Pancreas (tissue), 10 donors: ENCODE data around the gene UNC5CL. TPM values are rescaled to one million over a fixed set of nuclear protein-coding genes. Genes with fewer than 3 reads are reported as not detected.
"Not testable (repeated sequence)": the region's sequence is repeated elsewhere in the genome, so short reads cannot be mapped to it uniquely, and the experiment has no call there.

Experiments
- ATAC-seq, 4 donors: fragments of 200-7000 bp; cut with Tn5 transposase; one replicate each; pipeline versions ENCODE4 v1.8.0 to v1.9.1; 2020; ENCODE audit warnings: mild to moderate bottlenecking in 4 of 4, moderate library complexity in 4 of 4
- DNase-seq, 6 donors: peaks; one replicate each; pipeline ENCODE4 v3.0.0-alpha.2; 2020
- FAIRE-seq: peaks from 2 replicates; lab custom pipeline; 2012; peaks lifted over from hg19 to GRCh38; lab: Jason Lieb, UNC
- H3K27ac ChIP-seq, 4 donors: fragments of 200-600 bp; sonication (generic); 1 replicate in 3 of 4; 2 replicates in 1 of 4; pipeline versions ENCODE4 v1.5.0 to v1.8.0; 2020
- H3K27me3 ChIP-seq, 4 donors: fragments of 200-600 bp; one replicate each; pipeline ENCODE4 v1.8.0; 2021
- H3K36me3 ChIP-seq, 3 donors: fragments of 200-600 bp; sonication (generic) in 1 of 3; one replicate each; pipeline versions ENCODE4 v1.5.0 to v1.8.0; 2020 to 2021
- H3K4me1 ChIP-seq, 3 donors: fragments of 200-600 bp; one replicate each; pipeline ENCODE4 v1.8.0; 2021
- H3K4me3 ChIP-seq, 4 donors: fragments of 200-600 bp; sonication (generic) in 2 of 4; one replicate each; pipeline versions ENCODE4 v1.5.0 to v1.8.0; 2020 to 2021
- H3K9me3 ChIP-seq, 4 donors: fragments of 200-600 bp; one replicate each; pipeline ENCODE4 v1.8.0; 2021
- CTCF ChIP-seq, 4 donors: fragments of 200-600 bp; sonication (generic) in 3 of 4; IDR thresholded peaks; one replicate each; pipeline versions ENCODE4 v1.5.0 to v1.8.0; 2021; ENCODE audit warnings: antibody characterized with exemption in 4 of 4
- WGBS, 2 donors: extraction: QIAGEN DNeasy Blood & Tissue Kit; methylation state at CpG; one replicate each; pipeline ENCODE4 v1.1.7; 2013; 5-methylcytosine and 5-hydroxymethylcytosine counted together
- intact Hi-C, 3 donors: fragments of 100-400 bp; cut with DNase I; formaldehyde crosslinking; loops; one replicate each; pipeline versions ENCODE4 v1.11.1 to v1.14.2; 2022
- polyA plus RNA-seq, 2 donors: library from polyadenylated mRNA; stranded (reverse); fragments of 200-250 nt; gene quantifications; one replicate each; pipeline ENCODE4 v1.2.3, GENCODE V29; 2013
- total RNA-seq, 6 donors: library from RNA; stranded (reverse); fragmentation: NEBNext Ultra II Directional in 4 of 6; extraction: Animal tissue kit (Norgen Biotek cat#: 25700) in 4 of 6; gene quantifications; one replicate each; pipeline versions ENCODE4 v1.2.1 to v1.2.4, GENCODE V29; 2021 to 2023
- donor health status: healthy with polysubstance abuse.
- donor health status: DM: no; HTN: no; CAD: no; lungs with moderate emphysema.
- donor health status: DM: no; HTN: no; CAD: no.
- donor health status: control.
- donor health status: control.
- donor health status: Bipolar disorder and iron deficiency.
- donor health status: DM: yes; HTN: yes; CAD: no.
- donor health status: DM: no; HTN: no; CAD: no.
- donor health status: DM: no; HTN: no; CAD: no.
- donor health status: DM: yes; HTN: yes; CAD: no.

Gene UNC5CL
- total and polyA plus RNA-seq, 8 donors, result 7.2 to 40.6 (median 23.2) TPM

- ATAC-seq (peak; percentile 90 to 93 (median 91)), FAIRE-seq (no peak), DNase-seq (peak in 5 of 6 donors; percentile 72 to 89 (median 83))
- WGBS, 2 donors, result 12 to 19% methylated on average over 5 of the region's 5 CpGs
- TF ChIP-seq CTCF (IDR thresholded peaks at IDR 0.05), result no peak
- H3K36me3 ChIP-seq, result no peaks in the 10 kb centered on the region
- H3K27ac ChIP-seq, result peak overlapping the region; percentile 52 to 81 (median 70)
- H3K4me1 ChIP-seq, result peaks cover 30 to 39% (median 36%) of the 10 kb centered on the region in 3 donors
- H3K4me3 ChIP-seq, result no peak overlapping the region
- no peaks in the 10 kb centered on the region for H3K9me3 ChIP-seq
- no peaks in the 10 kb centered on the region for H3K27me3 ChIP-seq
- intact Hi-C loops, result no loop called here
Observed at GRCh38 chr6:41013466-41014153, 25.4 kb downstream of the UNC5CL start.

GRCh38 chr6:41011673-41012072 is 27.3 kb downstream of the UNC5CL start:
- intact Hi-C loops, result no loop called here
- WGBS, 2 donors, result 52 to 53% methylated on average over 2 of the region's 2 CpGs
- H3K4me1 ChIP-seq, result peaks cover 25 to 31% (median 27%) of the 10 kb centered on the region in 3 donors
- no peak for DNase-seq
- H3K27ac ChIP-seq, result no peak overlapping the region
- no peak overlapping the region for H3K4me3 ChIP-seq
- H3K36me3 ChIP-seq, result no peaks in the 10 kb centered on the region
- ATAC-seq, result no peak
- no peak for FAIRE-seq
- H3K9me3 ChIP-seq, result no peaks in the 10 kb centered on the region
- H3K27me3 ChIP-seq, result no peaks in the 10 kb centered on the region
- no peak for TF ChIP-seq CTCF (IDR thresholded peaks at IDR 0.05)

GRCh38 chr6:41009669-41010068 is 29.4 kb downstream of the UNC5CL start:
- Histone ChIP-seq H3K4me3 (no peak overlapping the region), H3K27me3 (no peaks in the 10 kb centered on the region), H3K27ac (no peak overlapping the region), H3K4me1 (peaks cover 21 to 30% (median 28%) of the 10 kb centered on the region in 3 donors), H3K9me3 (no peaks in the 10 kb centered on the region), H3K36me3 (no peaks in the 10 kb centered on the region)
- FAIRE-seq (no peak), ATAC-seq (no peak), DNase-seq (no peak)
- no peak for TF ChIP-seq CTCF (IDR thresholded peaks at IDR 0.05)
- WGBS, 2 donors, result 98 to 100% methylated on average over 1 of the region's 1 CpG
- intact Hi-C loops, result no loop called here

GRCh38 chr6:41008011-41008410 is 31.0 kb downstream of the UNC5CL start:
- Histone ChIP-seq H3K27me3 (no peaks in the 10 kb centered on the region), H3K36me3 (no peaks in the 10 kb centered on the region), H3K9me3 (no peaks in the 10 kb centered on the region), H3K27ac (no peak overlapping the region), H3K4me1 (peaks cover 11 to 18% (median 13%) of the 10 kb centered on the region in 3 donors), H3K4me3 (no peak overlapping the region)
- FAIRE-seq (no peak), DNase-seq (no peak), ATAC-seq (no peak)
- TF ChIP-seq CTCF (IDR thresholded peaks at IDR 0.05), result no peak
- 93 to 96% methylated on average over 3 of the region's 3 CpGs for WGBS, 2 donors
- intact Hi-C loops, result no loop called here

GRCh38 chr6:41006980-41007379 is 32.0 kb downstream of the UNC5CL start:
- not testable (repeated sequence) for ATAC-seq

More at GRCh38 chr6:41006980-41007379, 32.0 kb downstream of the UNC5CL start:
- H3K4me1 ChIP-seq, DNase-seq, H3K36me3 ChIP-seq, H3K9me3 ChIP-seq, intact Hi-C loops, H3K27me3 ChIP-seq, FAIRE-seq, H3K27ac ChIP-seq, H3K4me3 ChIP-seq: not testable (repeated sequence)
- WGBS, 2 donors, result 85 to 91% methylated on average over 4 of the region's 4 CpGs
